GM12891 (cell line): ENCODE results near the gene ZNF83. TPM values are rescaled to one million over a fixed set of nuclear protein-coding genes. Genes with fewer than 3 reads are reported as not detected.
A peak's percentile ranks its signal among the peaks of the same experiment; 100 is the strongest.
"Not testable (repeated sequence)": the region's sequence is repeated elsewhere in the genome, so short reads cannot be mapped to it uniquely, and the experiment has no call there.

Experiments
- DNase-seq: peaks from one replicate; pipeline ENCODE4 v3.0.0; 2011; ENCODE audit warnings: low spot score; ENCODE audit not compliant: insufficient read length
- FAIRE-seq: peaks from 2 replicates; lab custom pipeline; 2011; peaks lifted over from hg19 to GRCh38; lab: Jason Lieb, UNC
- PAX5 ChIP-seq: IDR thresholded peaks from 2 replicates; pipeline ENCODE4 v1.6.1; 2011; ENCODE audit warnings: low read length, moderate library complexity, mild to moderate bottlenecking; ENCODE audit not compliant: insufficient read depth, severe bottlenecking
- POLR2A ChIP-seq: IDR thresholded peaks from 2 replicates; pipeline ENCODE4 v1.6.1; 2011; ENCODE audit warnings: low read depth, low read length, control low read depth
- POLR2AphosphoS5 ChIP-seq: IDR thresholded peaks from 2 replicates; pipeline ENCODE4 v1.6.1; 2011; ENCODE audit warnings: low read depth, low read length, control low read depth
- POU2F2 ChIP-seq: IDR thresholded peaks from 2 replicates; pipeline ENCODE4 v1.6.1; 2011; ENCODE audit warnings: low read depth, mild to moderate bottlenecking, control low read depth, low read length, moderate library complexity
- SPI1 ChIP-seq: IDR thresholded peaks from 2 replicates; pipeline ENCODE4 v1.6.1; 2011; ENCODE audit warnings: low read depth, low read length, control low read depth
- TAF1 ChIP-seq: IDR thresholded peaks from 2 replicates; pipeline ENCODE4 v1.6.1; 2011; ENCODE audit warnings: low read depth, low read length, control low read depth
- polyA plus RNA-seq: library from polyadenylated mRNA; unstranded; fragments of >200 nt; gene quantifications from one replicate; pipeline ENCODE4 v1.2.1, GENCODE V29; 2012; ENCODE audit warnings: low read depth, missing spikeins, inconsistent platforms; ENCODE audit not compliant: missing spikeins

ZNF83 gene
- polyA plus RNA-seq: 16.2 TPM

GRCh38 chr19:52637718-52638585, at the start of gene ZNF83:
Gene ZNF83, minus strand, starts transcription at chr19:52638355.
- FAIRE-seq (peak; percentile 89), DNase-seq (peak; percentile 89)

GRCh38 chr19:52687684-52688083, 49.5 kb upstream of the ZNF83 start:
- DNase-seq (no peak), FAIRE-seq (no peak)
- TF ChIP-seq POU2F2: no peak
- TF ChIP-seq SPI1: no peak
- TF ChIP-seq POLR2A: no peak

More at GRCh38 chr19:52637718-52638585, at the start of gene ZNF83:
- TF ChIP-seq PAX5: no peak
- no peak for TF ChIP-seq SPI1
- peak; percentile 90 for TF ChIP-seq POLR2AphosphoS5
- peak; percentile 69; the same call in 1 of the 2 replicates for TF ChIP-seq TAF1
- TF ChIP-seq POU2F2: peak; percentile 46; the same call in 1 of the 2 replicates
- TF ChIP-seq POLR2A: peak; percentile 88

- TF ChIP-seq POLR2AphosphoS5 (no peak), SPI1 (no peak), PAX5 (no peak), POLR2A (no peak), TAF1 (no peak), POU2F2 (no peak)
Measured at GRCh38 chr19:52685811-52686210, 47.7 kb upstream of the ZNF83 start.

GRCh38 chr19:52681216-52681615, 43.1 kb upstream of the ZNF83 start:
- DNase-seq, FAIRE-seq: not testable (repeated sequence)

More at GRCh38 chr19:52685811-52686210, 47.7 kb upstream of the ZNF83 start:
- DNase-seq: no peak
- FAIRE-seq: no peak

- FAIRE-seq: no peak
- DNase-seq: no peak
- no peak for TF ChIP-seq POU2F2
- no peak for TF ChIP-seq SPI1
- TF ChIP-seq POLR2AphosphoS5: no peak
- no peak for TF ChIP-seq PAX5
- no peak for TF ChIP-seq POLR2A
- TF ChIP-seq TAF1: no peak
Measured at GRCh38 chr19:52679598-52679997, 41.4 kb upstream of the ZNF83 start.

GRCh38 chr19:52675239-52675638, 37.1 kb upstream of the ZNF83 start:
- FAIRE-seq, DNase-seq: not testable (repeated sequence)

- no peak for TF ChIP-seq POLR2A
- TF ChIP-seq POU2F2: no peak
- TF ChIP-seq PAX5: no peak
- TF ChIP-seq POLR2AphosphoS5: no peak
- TF ChIP-seq SPI1: no peak
- TF ChIP-seq TAF1: no peak
Measured at GRCh38 chr19:52673014-52673413, 34.9 kb upstream of the ZNF83 start.

GRCh38 chr19:52670046-52670445, 31.9 kb upstream of the ZNF83 start:
- TF ChIP-seq PAX5 (no peak), TAF1 (no peak), POLR2A (no peak), POLR2AphosphoS5 (no peak), POU2F2 (no peak)
- no peak for DNase-seq
- FAIRE-seq: peak; percentile 16

More at GRCh38 chr19:52673014-52673413, 34.9 kb upstream of the ZNF83 start:
- DNase-seq (no peak), FAIRE-seq (no peak)

GRCh38 chr19:52669586-52669985, 31.4 kb upstream of the ZNF83 start:
- DNase-seq (no peak), FAIRE-seq (no peak)
- TF ChIP-seq TAF1 (no peak), SPI1 (no peak), PAX5 (no peak), POLR2AphosphoS5 (no peak), POU2F2 (no peak), POLR2A (no peak)

- FAIRE-seq: no peak
- no peak for DNase-seq
- TF ChIP-seq POLR2A: no peak
- TF ChIP-seq PAX5: no peak
- no peak for TF ChIP-seq POLR2AphosphoS5
- no peak for TF ChIP-seq SPI1
- TF ChIP-seq POU2F2: no peak
- TF ChIP-seq TAF1: no peak
Measured at GRCh38 chr19:52667972-52668371, 29.8 kb upstream of the ZNF83 start.
